Erythroblast (primary cell): ENCODE data around the gene COL19A1.

Source experiments
- GATA1 ChIP-seq: IDR thresholded peaks from 2 replicates; pipeline ENCODE4 v1.6.1; 2011; ENCODE audit warnings: low read depth, mild to moderate bottlenecking, control low read depth, low read length, moderate library complexity
- POLR2A ChIP-seq: IDR thresholded peaks from 2 replicates; pipeline ENCODE4 v1.6.1; 2011; ENCODE audit warnings: mild to moderate bottlenecking, low read length

GRCh38 chr6:70134542-70134941 is 268.2 kb downstream of the COL19A1 start:
- TF ChIP-seq POLR2A (no peak), GATA1 (no peak)
